ENCODE results near the gene LMF1. TPM values are rescaled to one million over a fixed set of nuclear protein-coding genes. Genes with fewer than 3 reads are reported as not detected.
A peak's percentile ranks its signal among the peaks of the same experiment; 100 is the strongest.

Gene LMF1
- total RNA-seq, 1 donor from 2014 or later: 26.9 TPM

- peaks cover 0 to 10% of the 10 kb centered on the region in 2 donors for H3K4me1 ChIP-seq
- H3K4me3 ChIP-seq: no peak overlapping the region
- TF ChIP-seq CTCF (IDR thresholded peaks at IDR 0.05): no peak
- H3K27ac ChIP-seq: peak overlapping the region; percentile 79 to 83
- H3K27me3 ChIP-seq: no peaks in the 10 kb centered on the region
- no peaks in the 10 kb centered on the region for H3K9me3 ChIP-seq
- no peaks in the 10 kb centered on the region for H3K36me3 ChIP-seq
- intact Hi-C loops (cut with DNase I): loop anchor here (2.0 kb wide), 1 partner anchor 26 kb away; no protein-coding TSS in a partner anchor
- peak; percentile 49 to 76 for DNase-seq (ENCODE audit: low spot score in 2 of 2)
These were observed 44.1 kb upstream of the LMF1 start for GRCh38 chr16:1014771-1015495.

GRCh38 chr16:1014221-1014620, 43.4 kb upstream of the LMF1 start:
- Histone ChIP-seq H3K4me3 (no peak overlapping the region), H3K4me1 (peaks cover 0 to 10% of the 10 kb centered on the region in 2 donors), H3K27me3 (no peaks in the 10 kb centered on the region), H3K9me3 (no peaks in the 10 kb centered on the region), H3K36me3 (no peaks in the 10 kb centered on the region), H3K27ac (peak overlapping the region; percentile 79 to 83)
- intact Hi-C loops (cut with DNase I): loop anchor here (2.0 kb wide), 1 partner anchor 25 kb away; no protein-coding TSS in a partner anchor
- no peak for TF ChIP-seq CTCF (IDR thresholded peaks at IDR 0.05)
- no peak for DNase-seq (ENCODE audit: low spot score in 2 of 2)

- DNase-seq (ENCODE audit: low spot score in 2 of 2): no peak
- Histone ChIP-seq H3K36me3 (no peaks in the 10 kb centered on the region), H3K4me3 (no peak overlapping the region), H3K27ac (no peak overlapping the region), H3K9me3 (no peaks in the 10 kb centered on the region), H3K27me3 (no peaks in the 10 kb centered on the region), H3K4me1 (peaks cover 0 to 6% of the 10 kb centered on the region in 2 donors)
- no peak for TF ChIP-seq CTCF (IDR thresholded peaks at IDR 0.05)
- intact Hi-C loops (cut with DNase I): no loop called here
These were observed 42.8 kb upstream of the LMF1 start for GRCh38 chr16:1013593-1013900.

- no peaks in the 10 kb centered on the region for H3K36me3 ChIP-seq
- H3K4me3 ChIP-seq: no peak overlapping the region
- intact Hi-C loops (cut with DNase I): no loop called here
- TF ChIP-seq CTCF (IDR thresholded peaks at IDR 0.05): no peak
- no peak for DNase-seq (ENCODE audit: low spot score in 2 of 2)
- H3K9me3 ChIP-seq: no peaks in the 10 kb centered on the region
- H3K27me3 ChIP-seq: no peaks in the 10 kb centered on the region
- H3K4me1 ChIP-seq: peaks cover 0 to 6% of the 10 kb centered on the region in 2 donors
- H3K27ac ChIP-seq: no peak overlapping the region
These were observed 42.2 kb upstream of the LMF1 start for GRCh38 chr16:1012722-1013592.

GRCh38 chr16:1012135-1012534, 41.4 kb upstream of the LMF1 start:
- H3K27me3 ChIP-seq: no peaks in the 10 kb centered on the region
- DNase-seq (ENCODE audit: low spot score in 2 of 2): no peak
- H3K9me3 ChIP-seq: no peaks in the 10 kb centered on the region
- peaks cover 0 to 6% of the 10 kb centered on the region in 2 donors for H3K4me1 ChIP-seq
- TF ChIP-seq CTCF (IDR thresholded peaks at IDR 0.05): no peak
- no peak overlapping the region for H3K27ac ChIP-seq
- no peak overlapping the region for H3K4me3 ChIP-seq
- intact Hi-C loops (cut with DNase I): no loop called here
- no peaks in the 10 kb centered on the region for H3K36me3 ChIP-seq

Data from ascending aorta (tissue), 2 donors.